Common myeloid progenitor, CD34-positive (primary cell): Measurements from ENCODE around the gene NUP54.

Experiments
- CTCF ChIA-PET: fragments of 350-600 bp; sonication (Branson Sonifier 250); formaldehyde crosslinking; loops from one replicate; lab custom pipeline; 2021; ENCODE audit warnings: antibody characterized with exemption; lab: Charles Lee
- POLR2A ChIA-PET: fragments of 350-600 bp; sonication (Branson Sonifier 250); formaldehyde crosslinking; loops from one replicate; lab custom pipeline; 2021; ENCODE audit warnings: antibody characterized with exemption; lab: Charles Lee
- DNase-seq, 3 donors: peaks; one replicate each; pipeline versions ENCODE4 v3.0.0 to v3.0.0-alpha.2; 2013
- H3K27ac ChIP-seq, 2 experiments: 1 replicate in 1 of 2; 2 replicates in 1 of 2; pipeline ENCODE4 v1.7.0; 2013; ENCODE audit warnings: inconsistent platforms in 2 of 2, low read length in 2 of 2, mild to moderate bottlenecking in 2 of 2, low read depth in 1 of 2, moderate library complexity in 1 of 2; ENCODE audit not compliant: severe bottlenecking in 2 of 2, insufficient read depth in 1 of 2, poor library complexity in 1 of 2
- H3K27me3 ChIP-seq, 5 experiments: replicated peaks in 2 of 5; 1 replicate in 3 of 5; 2 replicates in 2 of 5; pipeline versions ENCODE4 v1.6.1 to v1.7.0; 2013; ENCODE audit warnings: low read length in 4 of 5, mild to moderate bottlenecking in 2 of 5, moderate library complexity in 2 of 5, inconsistent platforms in 1 of 5; ENCODE audit not compliant: insufficient read depth in 5 of 5, control insufficient read depth in 4 of 5
- H3K36me3 ChIP-seq, 4 experiments: 1 replicate in 2 of 4; 2 replicates in 2 of 4; pipeline versions ENCODE4 v1.6.1 to v1.7.0; 2013; ENCODE audit warnings: low read length in 3 of 4, control low read depth in 1 of 4, mild to moderate bottlenecking in 1 of 4; ENCODE audit not compliant: control insufficient read depth in 4 of 4, insufficient read depth in 4 of 4
- H3K4me1 ChIP-seq, 4 experiments: 1 replicate in 3 of 4; 2 replicates in 1 of 4; pipeline versions ENCODE4 v1.6.1 to v1.7.1; 2013; ENCODE audit warnings: low read length in 3 of 4, mild to moderate bottlenecking in 3 of 4, control low read depth in 1 of 4, inconsistent platforms in 1 of 4, moderate library complexity in 1 of 4; ENCODE audit not compliant: control insufficient read depth in 4 of 4, insufficient read depth in 4 of 4; ENCODE audit errors: control extremely low read depth in 1 of 4
- H3K4me3 ChIP-seq, 7 experiments: 1 replicate in 4 of 7; 2 replicates in 3 of 7; pipeline versions ENCODE4 v1.5.1 to v1.7.0; 2013; ENCODE audit warnings: mild to moderate bottlenecking in 7 of 7, low read length in 6 of 7, moderate library complexity in 6 of 7, inconsistent platforms in 2 of 7, low read depth in 2 of 7, control low read depth in 1 of 7; ENCODE audit not compliant: insufficient read depth in 4 of 7, control insufficient read depth in 1 of 7; ENCODE audit errors: extremely low read depth in 1 of 7
- H3K9me3 ChIP-seq, 5 experiments: 1 replicate in 4 of 5; 2 replicates in 1 of 5; pipeline versions ENCODE4 v1.6.1 to v1.7.1; 2013; ENCODE audit warnings: low read length in 4 of 5, mild to moderate bottlenecking in 2 of 5, inconsistent platforms in 1 of 5, low read depth in 1 of 5, moderate library complexity in 1 of 5; ENCODE audit not compliant: control insufficient read depth in 4 of 5, insufficient read depth in 2 of 5; ENCODE audit errors: control extremely low read depth in 1 of 5
- WGBS: methylation state at CpG from one replicate; pipeline ENCODE4 v1.1.5; 2013; ENCODE audit not compliant: insufficient coverage; 5-methylcytosine and 5-hydroxymethylcytosine counted together

The NUP54 gene

DNA sequence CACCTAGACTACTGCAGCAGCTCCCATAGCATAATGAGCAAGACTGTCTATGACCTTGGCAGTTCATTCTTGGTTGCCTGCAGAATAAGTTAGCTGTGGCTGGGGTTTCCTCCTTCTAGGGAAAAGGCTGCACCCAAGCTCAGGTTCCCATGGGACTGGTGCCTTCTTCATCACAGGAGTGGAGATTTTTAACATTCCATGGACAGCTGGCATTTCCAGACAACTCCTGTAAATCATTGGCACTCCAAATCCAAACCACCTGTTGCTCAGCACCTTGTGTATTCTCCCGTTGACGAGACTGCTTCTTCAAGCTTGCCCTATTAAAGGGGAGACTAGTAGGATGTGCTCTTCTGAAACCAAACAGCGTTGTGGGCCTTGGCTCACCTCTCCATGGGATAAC lies 7.8 kb upstream of the NUP54 start:
- Histone ChIP-seq H3K36me3 (peaks cover 0 to 7% (median 4%) of the 10 kb centered on the region in 4 experiments), H3K27ac (no peak overlapping the region), H3K4me3 (no peak overlapping the region), H3K4me1 (peaks cover 0 to 8% (median 3%) of the 10 kb centered on the region in 4 experiments), H3K9me3 (peaks cover 0 to 9% (median 0%) of the 10 kb centered on the region in 5 experiments), H3K27me3 (no peaks in the 10 kb centered on the region)
- no peak for DNase-seq
- POLR2A ChIA-PET, result no interaction called here
- WGBS, result 83% methylated on average over 3 of the region's 3 CpGs
- CTCF ChIA-PET, result interaction anchor here (0.9 to 1.9 kb wide), 4 partner anchors 8 to 160 kb away, joined by 3 to 7 read pairs (median 3); no protein-coding TSS in a partner anchor

- Histone ChIP-seq H3K4me1 (peaks cover 0 to 14% (median 12%) of the 10 kb centered on the region in 4 experiments), H3K36me3 (peaks cover 0 to 3% (median under 1%) of the 10 kb centered on the region in 4 experiments), H3K4me3 (no peak overlapping the region), H3K9me3 (peaks cover 0 to 9% (median 0%) of the 10 kb centered on the region in 5 experiments), H3K27me3 (no peaks in the 10 kb centered on the region), H3K27ac (no peak overlapping the region)
- no CpG with 5 or more reads among the region's 2 CpGs for WGBS
- no peak for DNase-seq
- CTCF ChIA-PET, result interaction anchor here (4.0 kb wide), 1 partner anchor 26 kb away, joined by 16 read pairs; no protein-coding TSS in a partner anchor
- POLR2A ChIA-PET, result no interaction called here
These were observed 5.2 kb upstream of the NUP54 start for GRCh38 chr4:76153356-76153755.

- Histone ChIP-seq H3K4me3 (peak overlapping the region; percentile 89 to 97 (median 95)), H3K27ac (peak overlapping the region; percentile 92 to 94), H3K27me3 (no peaks in the 10 kb centered on the region), H3K9me3 (no peaks in the 10 kb centered on the region), H3K4me1 (peaks cover 15 to 31% (median 24%) of the 10 kb centered on the region in 4 experiments), H3K36me3 (peaks cover 0 to 16% (median 6%) of the 10 kb centered on the region in 4 experiments)
- POLR2A ChIA-PET, result interaction anchor here (1.0 kb wide), 1 partner anchor 19 kb away, joined by 3 read pairs; no protein-coding TSS in a partner anchor
- CTCF ChIA-PET, result no interaction called here
- under 1% methylated on average over 29 of the region's 31 CpGs for WGBS
- DNase-seq, result peak; percentile 49 to 81 (median 75)
These were observed 599 bp downstream of the NUP54 start for GRCh38 chr4:76147454-76148141.

DNA sequence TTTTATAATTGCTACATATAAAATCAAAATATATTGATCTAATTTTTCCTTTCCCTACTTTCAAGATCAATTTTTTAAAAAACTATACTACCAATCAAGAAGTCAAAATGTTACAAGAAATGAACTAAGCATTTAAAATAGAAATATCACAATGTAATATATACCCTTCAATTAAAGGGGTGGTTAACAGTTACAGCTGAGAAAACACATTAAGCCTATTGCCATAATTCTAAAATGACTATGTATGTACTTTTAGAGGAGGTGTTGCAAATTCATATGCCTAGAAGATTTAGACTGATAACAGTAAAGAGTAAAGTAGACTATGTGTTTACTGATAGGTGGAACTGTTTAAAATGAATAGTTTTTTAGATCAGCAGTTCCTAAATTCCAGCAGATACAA lies 3.7 kb downstream of the NUP54 start:
- Histone ChIP-seq H3K36me3 (peaks cover 9 to 41% (median 24%) of the 10 kb centered on the region in 4 experiments), H3K9me3 (no peaks in the 10 kb centered on the region), H3K4me3 (no peak overlapping the region), H3K27me3 (no peaks in the 10 kb centered on the region), H3K27ac (no peak overlapping the region), H3K4me1 (peaks cover 14 to 30% (median 21%) of the 10 kb centered on the region in 4 experiments)
- DNase-seq, result no peak
- CTCF ChIA-PET, result no interaction called here
- POLR2A ChIA-PET, result no interaction called here

GRCh38 chr4:76141241-76141640 lies 7.0 kb downstream of the NUP54 start:
- Histone ChIP-seq H3K4me1 (peaks cover 0 to 5% (median 3%) of the 10 kb centered on the region in 4 experiments), H3K27me3 (no peaks in the 10 kb centered on the region), H3K36me3 (peaks cover 14 to 60% (median 37%) of the 10 kb centered on the region in 4 experiments), H3K27ac (no peak overlapping the region), H3K4me3 (no peak overlapping the region), H3K9me3 (no peaks in the 10 kb centered on the region)
- 95% methylated on average over 2 of the region's 3 CpGs for WGBS
- ChIA-PET POLR2A (no interaction called here), CTCF (interaction anchor here (1.0 to 1.2 kb wide), 2 partner anchors 9 to 10 kb away, joined by 3 to 5 read pairs; no protein-coding TSS in a partner anchor)
- peak in 1 of 3 donors; percentile 23 for DNase-seq

DNA sequence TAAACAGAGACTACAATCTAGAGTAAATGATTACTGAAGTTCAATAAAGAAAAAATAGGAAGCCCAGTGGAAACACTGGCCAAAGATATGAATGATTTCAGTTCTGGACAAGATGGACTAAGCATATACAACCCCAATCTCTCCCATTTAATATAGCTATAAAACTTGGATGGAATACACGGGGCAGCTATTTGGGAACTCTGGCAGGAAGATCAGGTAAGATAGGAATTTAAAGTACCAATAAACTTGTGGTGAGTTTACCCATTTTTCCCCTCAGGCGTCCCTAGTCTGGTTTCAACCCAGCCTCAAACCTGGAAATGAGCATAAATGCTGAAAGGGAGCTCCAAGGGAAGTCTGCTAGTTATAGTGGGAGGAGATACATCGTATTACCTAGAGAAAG lies 20.4 kb downstream of the NUP54 start:
- H3K9me3 ChIP-seq, result peaks cover 0 to 2% (median 0%) of the 10 kb centered on the region in 5 experiments
- H3K4me1 ChIP-seq, result no peaks in the 10 kb centered on the region
- ChIA-PET CTCF (no interaction called here), POLR2A (interaction anchor here (1.1 kb wide), 1 partner anchor 21 kb away, joined by 3 read pairs; the partner anchor contains the start of gene NUP54)
- H3K36me3 ChIP-seq, result peaks cover 12 to 50% (median 34%) of the 10 kb centered on the region in 4 experiments
- no peak overlapping the region for H3K27ac ChIP-seq
- no peak for DNase-seq
- no CpG with 5 or more reads among the region's 3 CpGs for WGBS
- no peak overlapping the region for H3K4me3 ChIP-seq
- H3K27me3 ChIP-seq, result no peaks in the 10 kb centered on the region

DNA sequence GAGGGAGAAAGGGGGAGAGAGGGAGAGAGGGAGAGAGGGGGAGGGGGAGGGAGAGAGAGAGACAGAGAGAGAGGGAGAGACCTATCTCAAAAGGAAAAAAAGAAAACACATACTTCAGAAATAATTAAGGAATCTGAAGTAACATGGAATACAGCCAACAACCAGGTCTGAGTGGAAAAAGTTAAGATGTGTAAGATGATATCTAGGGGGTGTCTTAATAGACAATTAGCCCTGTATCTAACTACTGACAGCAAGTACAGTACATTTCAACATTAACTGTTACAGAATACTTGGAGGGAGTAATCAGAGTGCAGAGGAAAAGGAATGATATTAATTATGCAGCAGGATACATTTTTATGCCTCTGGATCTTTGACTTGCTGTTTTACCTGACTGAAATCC lies 22.4 kb downstream of the NUP54 start:
- H3K27ac ChIP-seq, result no peak overlapping the region
- DNase-seq, result no peak
- peaks cover 0 to 10% (median 0%) of the 10 kb centered on the region in 5 experiments for H3K9me3 ChIP-seq
- no peak overlapping the region for H3K4me3 ChIP-seq
- ChIA-PET CTCF (interaction anchor here (1.7 kb wide), 1 partner anchor 14 kb away, joined by 4 read pairs; no protein-coding TSS in a partner anchor), POLR2A (no interaction called here)
- peaks cover 21 to 64% (median 44%) of the 10 kb centered on the region in 4 experiments for H3K36me3 ChIP-seq
- H3K4me1 ChIP-seq, result no peaks in the 10 kb centered on the region
- no peaks in the 10 kb centered on the region for H3K27me3 ChIP-seq
